K562 (cell line): ENCODE data around the gene PITX2. TPM values are rescaled to one million over a fixed set of nuclear protein-coding genes. Genes with fewer than 3 reads are reported as not detected.

Source experiments
- ATAC-seq: fragments of 200-7000 bp; cut with Tn5 transposase; 3 replicates; pipeline ENCODE4 v1.9.1; 2020; ENCODE audit warnings: moderate library complexity
- BruUV-seq: library from RNA; stranded (reverse); fragments of 400-500 nt; replicated peaks from 2 replicates; lab custom pipeline; 2021; lab: Mats Ljungman, UMichigan
- CTCF ChIA-PET: fragments of 300-600 bp; formaldehyde crosslinking; extraction: SDS; loops from one replicate; lab custom pipeline; 2021; ENCODE audit warnings: low intra/inter-chr PET ratio; lab: Yijun Ruan, JAX
- POLR2A ChIA-PET: fragments of 300-600, 350-650 bp; sonication (Branson Sonifier 250); formaldehyde crosslinking; extraction: SDS; loops from one replicate; lab custom pipeline; 2021; ENCODE audit warnings: antibody characterized with exemption, inconsistent platforms; lab: Yijun Ruan, JAX
- DNase-seq, 4 experiments: peaks; one replicate each; pipeline versions ENCODE4 v3.0.0 to v3.0.0-alpha.2; 2011 to 2018; ENCODE audit warnings: low spot score in 3 of 4, mixed read lengths in 3 of 4; ENCODE audit errors: extremely low read depth in 1 of 4
- FAIRE-seq: peaks from 2 replicates; lab custom pipeline; 2011; peaks lifted over from hg19 to GRCh38; lab: Jason Lieb, UNC
- H2AFZ ChIP-seq: 2 replicates; pipeline ENCODE4 v1.6.0; 2011; ENCODE audit warnings: low read depth, low read length, control low read depth, inconsistent platforms
- H3K27ac ChIP-seq: fragments of 200-600 bp; 3 replicates; pipeline ENCODE4 v1.8.0; 2011; ENCODE audit warnings: low read depth, mild to moderate bottlenecking, control low read depth, inconsistent platforms, low read length, moderate library complexity, mixed read lengths; ENCODE audit errors: extremely low read depth
- H3K27me3 ChIP-seq, 2 experiments: fragments of 300-600 bp in 1 of 2; 2 replicates in 1 of 2; 3 replicates in 1 of 2; pipeline versions ENCODE4 v1.6.0 to v1.8.0; 2011; ENCODE audit warnings: inconsistent platforms in 2 of 2, low read length in 2 of 2, mild to moderate bottlenecking in 1 of 2, mixed read lengths in 1 of 2, moderate library complexity in 1 of 2; ENCODE audit not compliant: control insufficient read depth in 2 of 2, insufficient read depth in 2 of 2
- H3K36me3 ChIP-seq: fragments of 300-600 bp; 3 replicates; pipeline ENCODE4 v1.8.0; 2011; ENCODE audit warnings: mild to moderate bottlenecking, low read length, inconsistent platforms; ENCODE audit not compliant: control insufficient read depth, insufficient read depth
- H3K4me1 ChIP-seq, 2 experiments: fragments of 200-600 bp in 1 of 2; replicated peaks in 1 of 2; 2 replicates in 1 of 2; 3 replicates in 1 of 2; pipeline versions ENCODE4 v1.5.1 to v1.8.0; 2011; ENCODE audit warnings: inconsistent platforms in 2 of 2, low read length in 2 of 2, mild to moderate bottlenecking in 1 of 2, mixed read lengths in 1 of 2, moderate library complexity in 1 of 2; ENCODE audit not compliant: control insufficient read depth in 2 of 2, insufficient read depth in 2 of 2
- H3K4me2 ChIP-seq: 2 replicates; pipeline ENCODE4 v1.6.1; 2011; ENCODE audit warnings: low read length, control low read depth, inconsistent platforms, mixed read lengths; ENCODE audit not compliant: insufficient read depth
- H3K4me3 ChIP-seq: fragments of 200-600 bp; sonication (generic), shearing (Covaris generic); 2 replicates; pipeline ENCODE4 v1.5.1; 2016; ENCODE audit warnings: control low read depth, inconsistent platforms
- H3K79me2 ChIP-seq: fragments of 200-600 bp; 3 replicates; pipeline ENCODE4 v1.8.0; 2011; ENCODE audit warnings: low read length, inconsistent platforms; ENCODE audit not compliant: control insufficient read depth, insufficient read depth
- H3K9ac ChIP-seq, 2 experiments: 2 replicates each; pipeline versions ENCODE4 v1.6.0 to v1.6.1; 2011; ENCODE audit warnings: low read depth in 2 of 2, low read length in 2 of 2, control low read depth in 1 of 2, inconsistent platforms in 1 of 2, mild to moderate bottlenecking in 1 of 2, mixed read lengths in 1 of 2; ENCODE audit not compliant: insufficient read depth in 1 of 2
- H3K9me1 ChIP-seq: one replicate; pipeline ENCODE4 v1.6.0; 2011; ENCODE audit warnings: inconsistent platforms, mild to moderate bottlenecking, low read length, moderate library complexity; ENCODE audit not compliant: control insufficient read depth, insufficient read depth
- H3K9me3 ChIP-seq: replicated peaks from 2 replicates; pipeline ENCODE4 v1.5.1; 2011; ENCODE audit warnings: low read depth, low read length, inconsistent platforms; ENCODE audit not compliant: control insufficient read depth, insufficient read depth
- H4K20me1 ChIP-seq: replicated peaks from 2 replicates; pipeline ENCODE4 v1.6.1; 2011; ENCODE audit warnings: low read length, inconsistent platforms, mixed read lengths; ENCODE audit not compliant: control insufficient read depth, insufficient read depth
- BMI1 ChIP-seq: fragments of 150-350 bp; IDR thresholded peaks from 2 replicates; pipeline ENCODE4 v1.6.1; 2014; ENCODE audit warnings: low read length
- CCNT2 ChIP-seq: IDR thresholded peaks from 2 replicates; pipeline ENCODE4 v1.6.1; 2011; ENCODE audit warnings: borderline replicate concordance, low read depth, mild to moderate bottlenecking, moderate library complexity, mixed read lengths, low read length; ENCODE audit not compliant: insufficient read length; ENCODE audit errors: extremely low read depth
- FOXK2 ChIP-seq, 2 experiments: fragments of 450-650 bp; IDR thresholded peaks in 1 of 2; conservative IDR thresholded peaks in 1 of 2; 2 replicates each; pipeline ENCODE4 v1.6.1; 2016; ENCODE audit warnings: low read depth in 2 of 2, mild to moderate bottlenecking in 1 of 2
- KDM1A ChIP-seq, 2 experiments: fragments of 450-650 bp; IDR thresholded peaks; 2 replicates each; pipeline ENCODE4 v1.6.1; 2016; ENCODE audit warnings: mild to moderate bottlenecking in 2 of 2
- NFE2 ChIP-seq: IDR thresholded peaks from 2 replicates; pipeline ENCODE4 v1.6.1; 2014; ENCODE audit warnings: antibody characterized with exemption, low read depth
- NR2C2 ChIP-seq, 2 experiments: fragments of 200-800 bp in 1 of 2; sonication (Bioruptor generic) in 1 of 2; sonication (generic) in 1 of 2; formaldehyde crosslinking in 1 of 2; IDR thresholded peaks; 2 replicates each; pipeline versions ENCODE4 v1.6.1 to v1.8.0; 2016 to 2022; ENCODE audit warnings: mild to moderate bottlenecking in 1 of 2, missing compliant biosample characterization in 1 of 2, missing genetic modification characterization in 1 of 2, missing genetic modification reagents in 1 of 2
- PRDM10 ChIP-seq: fragments of 450-650 bp; IDR thresholded peaks from 2 replicates; pipeline ENCODE4 v1.6.1; 2018; ENCODE audit not compliant: partially characterized antibody
- ZBTB43 ChIP-seq: sonication (generic); formaldehyde crosslinking; IDR thresholded peaks from 2 replicates; pipeline ENCODE4 v1.8.0; 2023; ENCODE audit warnings: mild to moderate bottlenecking, missing genetic modification reagents
- WGBS: fragments of 100-300 bp; shearing (Covaris generic); methylation state at CpG from one replicate; pipeline ENCODE4 v1.1.6; 2016; ENCODE audit warnings: low coverage, mixed read lengths; ENCODE audit not compliant: insufficient coverage; ENCODE audit errors: missing lambda C conversion rate; 5-methylcytosine and 5-hydroxymethylcytosine counted together
- in situ Hi-C: fragments of 300-500 bp; cut with MboI; formaldehyde crosslinking; loops from 4 replicates; pipeline ENCODE4 v1.15.0; 2018; ENCODE audit warnings: inconsistent platforms, mixed read lengths
- intact Hi-C: fragments of 100-400 bp; cut with micrococcal nuclease; formaldehyde crosslinking; loops from 2 replicates; pipeline ENCODE4 v1.14.2; 2022
- polyA plus RNA-seq, 8 experiments: library from polyadenylated mRNA; depleted of rRNA in 4 of 8; stranded (reverse) in 5 of 8; unstranded in 3 of 8; fragments of >200 nt; fragmentation: Nextera tagmentation in 2 of 8; fragmentation: Illumina TruSeq in 1 of 8; extraction: Ambion mirVana in 2 of 8; extraction: Trizol in 1 of 8; gene quantifications; 2 replicates each; pipeline versions ENCODE4 v1.2.1 to v1.2.3, GENCODE V29; 2011 to 2014; ENCODE audit warnings: inconsistent platforms in 1 of 8, missing spikeins in 1 of 8
- total RNA-seq, 7 experiments: library from RNA; depleted of rRNA in 6 of 7; stranded (reverse); fragments of >200 nt in 6 of 7; fragmentation: Illumina TruSeq in 2 of 7; extraction: Trizol in 2 of 7; gene quantifications; 2 replicates each; pipeline versions ENCODE4 v1.2.1 to v1.2.3, GENCODE V29; 2011 to 2021; ENCODE audit warnings: low replicate concordance in 1 of 7

The PITX2 gene
- total and polyA plus RNA-seq, 9 of the 15 experiments (the other 6 are each of a cell fraction or from before 2014, with no cell fraction given): 0.08 TPM; not detected in 8

- in situ Hi-C loops: no loop called here
- H2AFZ ChIP-seq: no peak overlapping the region
- no peaks in the 10 kb centered on the region for H3K9me3 ChIP-seq
- intact Hi-C loops: no loop called here
- H3K4me3 ChIP-seq: no peak overlapping the region
- no peak overlapping the region for H3K27ac ChIP-seq
- no peak overlapping the region for H3K9ac ChIP-seq
- BruUV-seq: no TSS peak
- H3K36me3 ChIP-seq: no peaks in the 10 kb centered on the region
- 0% methylated on average over 17 of the region's 19 CpGs for WGBS
- no peak for TF ChIP-seq KDM1A (IDR thresholded peaks at IDR 0.05)
- H3K4me2 ChIP-seq: no peak overlapping the region
- no peaks in the 10 kb centered on the region for H3K9me1 ChIP-seq
- CTCF ChIA-PET: no interaction called here
- H3K27me3 ChIP-seq: peaks cover 61 to 73% of the 10 kb centered on the region in 2 experiments
- no peaks in the 10 kb centered on the region for H3K79me2 ChIP-seq
- ATAC-seq: no peak
- H4K20me1 ChIP-seq: no peaks in the 10 kb centered on the region
- peaks cover 0 to 12% of the 10 kb centered on the region in 2 experiments; a peak in 2 of 5 replicates for H3K4me1 ChIP-seq
- POLR2A ChIA-PET: no interaction called here
- no peak for FAIRE-seq
- DNase-seq: no peak
These were observed 7.9 kb downstream of the PITX2 start for GRCh38 chr4:110614976-110615352.

- Histone ChIP-seq H2AFZ (no peak overlapping the region), H3K27me3 (peaks cover 60 to 72% of the 10 kb centered on the region in 2 experiments), H4K20me1 (no peaks in the 10 kb centered on the region), H3K9ac (no peak overlapping the region), H3K36me3 (no peaks in the 10 kb centered on the region), H3K9me1 (no peaks in the 10 kb centered on the region), H3K4me1 (peaks cover 0 to 12% of the 10 kb centered on the region in 2 experiments; a peak in 2 of 5 replicates), H3K4me3 (no peak overlapping the region), H3K27ac (no peak overlapping the region), H3K79me2 (no peaks in the 10 kb centered on the region), H3K4me2 (no peak overlapping the region), H3K9me3 (no peaks in the 10 kb centered on the region)
- no peak for ATAC-seq
- in situ Hi-C loops: no loop called here
- FAIRE-seq: no peak
- BruUV-seq: no TSS peak
- ChIA-PET CTCF (interaction anchor here (0.6 kb wide), 1 partner anchor 1038 kb away, joined by 3 read pairs; no protein-coding TSS in a partner anchor), POLR2A (no interaction called here)
- DNase-seq: no peak
- intact Hi-C loops: no loop called here
- WGBS: 1% methylated on average over 26 of the region's 27 CpGs
- TF ChIP-seq FOXK2 (conservative IDR thresholded peaks at IDR 0.05 in 1 of 2, IDR thresholded peaks at IDR 0.05 in 1 of 2; ENCODE audit: low read depth in 2 of 2) (no peak), PRDM10 (no peak), BMI1 (no peak), CCNT2 (no peak), NR2C2 (CRISPR knock-in tag; IDR thresholded peaks at IDR 0.05) (no peak), NR2C2 (tag; IDR thresholded peaks at IDR 0.05) (no peak), ZBTB43 (no peak), NFE2 (no peak)
These were observed 8.5 kb downstream of the PITX2 start for GRCh38 chr4:110614173-110614963.
